HAP-1 (cell line): ENCODE data around the gene TMEM53.

Experiments used
- DNase-seq, 2 experiments: peaks; one replicate each; pipeline ENCODE4 v3.0.0-alpha.2; 2016 to 2020; ENCODE audit warnings: low spot score in 2 of 2
- H3K27me3 ChIP-seq: fragments of 250-450 bp; sonication (Bioruptor Pico); 2 replicates; pipeline ENCODE4 v1.5.1; 2020; ENCODE audit warnings: low read depth, mild to moderate bottlenecking, moderate library complexity
- H3K36me3 ChIP-seq: fragments of 250-450 bp; sonication (Bioruptor Pico); replicated peaks from 2 replicates; pipeline ENCODE4 v1.5.1; 2020; ENCODE audit warnings: mild to moderate bottlenecking
- H3K4me1 ChIP-seq: fragments of 250-450 bp; sonication (Bioruptor Pico); 2 replicates; pipeline ENCODE4 v1.5.1; 2020; ENCODE audit warnings: mild to moderate bottlenecking
- H3K4me3 ChIP-seq: fragments of 250-450 bp; sonication (Bioruptor Pico); 2 replicates; pipeline ENCODE4 v1.5.1; 2020; ENCODE audit warnings: mild to moderate bottlenecking, moderate library complexity
- H3K9me3 ChIP-seq: fragments of 250-450 bp; sonication (Bioruptor Pico); 2 replicates; pipeline ENCODE4 v1.5.1; 2020; ENCODE audit warnings: mild to moderate bottlenecking, moderate library complexity
- in situ Hi-C: fragments of 300-500 bp; cut with MboI; formaldehyde crosslinking; loops from 3 replicates; pipeline ENCODE4 v1.14.3; 2020; ENCODE audit warnings: low sequenced_read_pairs, inconsistent platforms, mixed read lengths

TMEM53 gene

GRCh38 chr1:44674113-44675000 lies at the start of gene TMEM53, which contains the start of gene ARMH1:
TSS of gene TMEM53 (minus strand) at chr1:44674481. CDS start at chr1:44674391, 90 bp downstream.
TSS of gene ARMH1 (plus strand) at chr1:44674714. CDS start at chr1:44689698, 14,984 bp downstream.
- Histone ChIP-seq H3K4me1 (peaks cover 21% of the 10 kb centered on the region), H3K4me3 (peak within 1 kb of the TSS; percentile 56), H3K9me3 (no peaks in the 10 kb centered on the region), H3K36me3 (no peaks in the 10 kb centered on the region), H3K27me3 (no peaks in the 10 kb centered on the region)
- in situ Hi-C loops = no loop called here
- DNase-seq = peak; percentile 98 to 100

- in situ Hi-C loops = loop anchor here (25.0 kb wide), 1 partner anchor 589 kb away; no protein-coding TSS in a partner anchor
- no peak for DNase-seq
- H3K27me3 ChIP-seq = no peaks in the 10 kb centered on the region
- peaks cover 6% of the 10 kb centered on the region for H3K4me1 ChIP-seq
- no peaks in the 10 kb centered on the region for H3K36me3 ChIP-seq
- H3K4me3 ChIP-seq = no peak overlapping the region
- no peaks in the 10 kb centered on the region for H3K9me3 ChIP-seq
These were observed 49.4 kb upstream of the TMEM53 start for GRCh38 chr1:44723496-44724295.

- Histone ChIP-seq H3K36me3 (no peaks in the 10 kb centered on the region), H3K9me3 (no peaks in the 10 kb centered on the region), H3K4me3 (no peak overlapping the region), H3K4me1 (peaks cover 6% of the 10 kb centered on the region), H3K27me3 (no peaks in the 10 kb centered on the region)
- no peak for DNase-seq
- in situ Hi-C loops = loop anchor here (25.0 kb wide), 1 partner anchor 589 kb away; no protein-coding TSS in a partner anchor
These were observed 48.8 kb upstream of the TMEM53 start for GRCh38 chr1:44723064-44723463.

GRCh38 chr1:44721485-44722361 lies 47.4 kb upstream of the TMEM53 start:
- in situ Hi-C loops = loop anchor here (25.0 kb wide), 1 partner anchor 591 kb away; no protein-coding TSS in a partner anchor
- no peak overlapping the region for H3K4me3 ChIP-seq
- DNase-seq = peak; percentile 94 to 99
- no peaks in the 10 kb centered on the region for H3K27me3 ChIP-seq
- peaks cover 6% of the 10 kb centered on the region for H3K4me1 ChIP-seq
- no peaks in the 10 kb centered on the region for H3K36me3 ChIP-seq
- no peaks in the 10 kb centered on the region for H3K9me3 ChIP-seq

- Histone ChIP-seq H3K36me3 (no peaks in the 10 kb centered on the region), H3K4me3 (no peak overlapping the region), H3K4me1 (peaks cover 6% of the 10 kb centered on the region), H3K27me3 (no peaks in the 10 kb centered on the region), H3K9me3 (no peaks in the 10 kb centered on the region)
- in situ Hi-C loops = loop anchor here (25.0 kb wide), 1 partner anchor 592 kb away; no protein-coding TSS in a partner anchor
- peak in 1 of 2 experiments; percentile 23 for DNase-seq
These were observed 46.0 kb upstream of the TMEM53 start for GRCh38 chr1:44720281-44720680.

GRCh38 chr1:44719318-44719717 lies 45.0 kb upstream of the TMEM53 start:
- H3K9me3 ChIP-seq = no peaks in the 10 kb centered on the region
- H3K27me3 ChIP-seq = no peaks in the 10 kb centered on the region
- no peaks in the 10 kb centered on the region for H3K36me3 ChIP-seq
- peaks cover 6% of the 10 kb centered on the region for H3K4me1 ChIP-seq
- no peak for DNase-seq
- in situ Hi-C loops = loop anchor here (25.0 kb wide), 1 partner anchor 593 kb away; no protein-coding TSS in a partner anchor
- no peak overlapping the region for H3K4me3 ChIP-seq

- Histone ChIP-seq H3K9me3 (no peaks in the 10 kb centered on the region), H3K4me3 (no peak overlapping the region), H3K4me1 (peaks cover 6% of the 10 kb centered on the region), H3K27me3 (no peaks in the 10 kb centered on the region), H3K36me3 (no peaks in the 10 kb centered on the region)
- in situ Hi-C loops = loop anchor here (25.0 kb wide), 1 partner anchor 594 kb away; no protein-coding TSS in a partner anchor
- no peak for DNase-seq
These were observed 43.8 kb upstream of the TMEM53 start for GRCh38 chr1:44718091-44718490.

GRCh38 chr1:44717653-44718052 lies 43.4 kb upstream of the TMEM53 start:
- DNase-seq = no peak
- Histone ChIP-seq H3K4me1 (peaks cover 6% of the 10 kb centered on the region), H3K27me3 (no peaks in the 10 kb centered on the region), H3K9me3 (no peaks in the 10 kb centered on the region), H3K36me3 (no peaks in the 10 kb centered on the region), H3K4me3 (no peak overlapping the region)
- in situ Hi-C loops = loop anchor here (25.0 kb wide), 1 partner anchor 595 kb away; no protein-coding TSS in a partner anchor

- no peak overlapping the region for H3K4me3 ChIP-seq
- H3K27me3 ChIP-seq = no peaks in the 10 kb centered on the region
- no peak for DNase-seq
- in situ Hi-C loops = loop anchor here (25.0 kb wide), 1 partner anchor 595 kb away; no protein-coding TSS in a partner anchor
- H3K36me3 ChIP-seq = no peaks in the 10 kb centered on the region
- peaks cover 4% of the 10 kb centered on the region for H3K4me1 ChIP-seq
- H3K9me3 ChIP-seq = no peaks in the 10 kb centered on the region
These were observed 42.9 kb upstream of the TMEM53 start for GRCh38 chr1:44717156-44717555.

- in situ Hi-C loops = loop anchor here (25.0 kb wide), 1 partner anchor 597 kb away; no protein-coding TSS in a partner anchor
- H3K4me1 ChIP-seq = no peaks in the 10 kb centered on the region
- H3K9me3 ChIP-seq = no peaks in the 10 kb centered on the region
- DNase-seq = peak; percentile 59 to 80
- no peak overlapping the region for H3K4me3 ChIP-seq
- H3K36me3 ChIP-seq = no peaks in the 10 kb centered on the region
- peaks cover 14% of the 10 kb centered on the region for H3K27me3 ChIP-seq
These were observed 40.8 kb upstream of the TMEM53 start for GRCh38 chr1:44714944-44715571.

GRCh38 chr1:44714532-44714931 lies 40.3 kb upstream of the TMEM53 start:
- no peak for DNase-seq
- no peaks in the 10 kb centered on the region for H3K36me3 ChIP-seq
- H3K4me1 ChIP-seq = no peaks in the 10 kb centered on the region
- H3K4me3 ChIP-seq = no peak overlapping the region
- peaks cover 14% of the 10 kb centered on the region for H3K27me3 ChIP-seq
- no peaks in the 10 kb centered on the region; the same call in 1 of the 2 replicates for H3K9me3 ChIP-seq
- in situ Hi-C loops = loop anchor here (25.0 kb wide), 1 partner anchor 598 kb away; no protein-coding TSS in a partner anchor

GRCh38 chr1:44713321-44713781 lies 39.1 kb upstream of the TMEM53 start:
- DNase-seq = no peak
- Histone ChIP-seq H3K27me3 (peaks cover 14% of the 10 kb centered on the region), H3K4me3 (no peak overlapping the region), H3K36me3 (no peaks in the 10 kb centered on the region), H3K9me3 (no peaks in the 10 kb centered on the region; the same call in 1 of the 2 replicates), H3K4me1 (peaks cover 5% of the 10 kb centered on the region; the same call in 1 of the 2 replicates)
- in situ Hi-C loops = loop anchor here (25.0 kb wide), 1 partner anchor 599 kb away; no protein-coding TSS in a partner anchor
